H1 (cell line): ENCODE data around the gene MTO1. TPM values are rescaled to one million over a fixed set of nuclear protein-coding genes. Genes with fewer than 3 reads are reported as not detected.

Experiments used
- CTCF ChIA-PET: fragments of 300-600 bp; sonication (Branson Sonifier 250); formaldehyde crosslinking; loops from one replicate; lab custom pipeline; 2021; ENCODE audit not compliant: partially characterized antibody; lab: Charles Lee
- POLR2A ChIA-PET: fragments of 300-600 bp; sonication (Branson Sonifier 250); formaldehyde crosslinking; loops from one replicate; lab custom pipeline; 2021; ENCODE audit warnings: inconsistent platforms; ENCODE audit not compliant: partially characterized antibody; lab: Charles Lee
- DNase-seq, 2 experiments: peaks; one replicate each; pipeline versions ENCODE4 v3.0.0 to v3.0.0-alpha.2; 2010 to 2022; ENCODE audit warnings: low spot score in 2 of 2, low read depth in 1 of 2, mixed read lengths in 1 of 2
- FAIRE-seq: peaks from 2 replicates; lab custom pipeline; 2011; peaks lifted over from hg19 to GRCh38; lab: Jason Lieb, UNC
- H2AFZ ChIP-seq: 2 replicates; pipeline ENCODE4 v1.8.1; 2012; ENCODE audit warnings: low read length, inconsistent platforms
- H2AK5ac ChIP-seq: 2 replicates; pipeline ENCODE4 v1.6.1; 2013; ENCODE audit warnings: low read depth, low read length
- H2BK120ac ChIP-seq: replicated peaks from 2 replicates; pipeline ENCODE3; 2013; ENCODE audit warnings: low read depth, low read length, inconsistent platforms
- H2BK12ac ChIP-seq: 2 replicates; pipeline ENCODE4 v1.6.1; 2013; ENCODE audit warnings: low read depth, low read length
- H2BK15ac ChIP-seq: 2 replicates; pipeline ENCODE4 v1.6.1; 2013; ENCODE audit warnings: low read length
- H2BK20ac ChIP-seq: 2 replicates; pipeline ENCODE4 v1.6.1; 2013; ENCODE audit warnings: low read length
- H2BK5ac ChIP-seq: 2 replicates; pipeline ENCODE4 v1.6.1; 2013; ENCODE audit warnings: low read depth, low read length
- H3K14ac ChIP-seq: 2 replicates; pipeline ENCODE4 v1.6.1; 2013; ENCODE audit warnings: inconsistent platforms; ENCODE audit not compliant: insufficient read length
- H3K18ac ChIP-seq: 2 replicates; pipeline ENCODE4 v1.6.1; 2013; ENCODE audit warnings: low read length; ENCODE audit errors: extremely low read depth
- H3K23ac ChIP-seq: 2 replicates; pipeline ENCODE4 v1.6.1; 2013; ENCODE audit warnings: inconsistent platforms; ENCODE audit not compliant: insufficient read length
- H3K23me2 ChIP-seq: 2 replicates; pipeline ENCODE4 v1.6.1; 2013; ENCODE audit warnings: low read depth, low read length
- H3K27ac ChIP-seq: 2 replicates; pipeline ENCODE4 v1.6.1; 2011; ENCODE audit warnings: low read depth, low read length, inconsistent platforms
- H3K27me3 ChIP-seq, 4 experiments: replicated peaks in 1 of 4; 1 replicate in 1 of 4; 2 replicates in 3 of 4; pipeline versions ENCODE4 v1.6.1 to v1.8.1; 2011 to 2013; ENCODE audit warnings: low read length in 3 of 4, mild to moderate bottlenecking in 3 of 4, inconsistent platforms in 2 of 4, mixed read lengths in 2 of 4, moderate library complexity in 1 of 4; ENCODE audit not compliant: control insufficient read depth in 3 of 4, insufficient read depth in 3 of 4; ENCODE audit errors: extremely low read depth in 1 of 4
- H3K36me3 ChIP-seq, 4 experiments: 2 replicates each; pipeline versions ENCODE4 v1.6.1 to v1.8.1; 2011 to 2013; ENCODE audit warnings: mild to moderate bottlenecking in 4 of 4, low read length in 3 of 4, moderate library complexity in 2 of 4, control low read depth in 1 of 4, inconsistent platforms in 1 of 4; ENCODE audit not compliant: insufficient read depth in 4 of 4, control insufficient read depth in 2 of 4
- H3K4ac ChIP-seq: replicated peaks from 2 replicates; pipeline ENCODE3; 2013; ENCODE audit warnings: low read length, low read depth, mixed read lengths, inconsistent platforms; ENCODE audit not compliant: insufficient read length
- H3K4me1 ChIP-seq, 4 experiments: replicated peaks in 1 of 4; 1 replicate in 1 of 4; 2 replicates in 3 of 4; pipeline versions ENCODE4 v1.6.1 to v1.8.1; 2011 to 2013; ENCODE audit warnings: low read length in 3 of 4, inconsistent platforms in 2 of 4, mixed read lengths in 1 of 4; ENCODE audit not compliant: insufficient read depth in 4 of 4, control insufficient read depth in 3 of 4
- H3K4me2 ChIP-seq, 2 experiments: 2 replicates each; pipeline versions ENCODE4 v1.6.1 to v1.8.1; 2011 to 2013; ENCODE audit warnings: low read depth in 2 of 2, low read length in 2 of 2, control low read depth in 1 of 2, inconsistent platforms in 1 of 2, mild to moderate bottlenecking in 1 of 2; ENCODE audit not compliant: insufficient read depth in 1 of 2
- H3K4me3 ChIP-seq, 4 experiments: fragments of 200-600, 300-600 bp in 1 of 4; sonication (generic), shearing (Covaris generic), sonication (Bioruptor Twin) in 1 of 4; 2 replicates each; pipeline versions ENCODE4 v1.5.1 to v1.8.1; 2011 to 2016; ENCODE audit warnings: low read length in 4 of 4, low read depth in 3 of 4, control low read depth in 2 of 4, inconsistent platforms in 2 of 4, mild to moderate bottlenecking in 2 of 4, mixed read lengths in 1 of 4, moderate library complexity in 1 of 4; ENCODE audit not compliant: insufficient read depth in 2 of 4; ENCODE audit errors: extremely low read depth in 1 of 4
- H3K56ac ChIP-seq: replicated peaks from 2 replicates; pipeline ENCODE3; 2013; ENCODE audit warnings: low read depth, mild to moderate bottlenecking, mixed read lengths, low read length, inconsistent platforms; ENCODE audit not compliant: insufficient read length
- H3K79me1 ChIP-seq: 2 replicates; pipeline ENCODE4 v1.6.1; 2013; ENCODE audit warnings: low read depth, low read length, control low read depth
- H3K79me2 ChIP-seq, 2 experiments: 2 replicates each; pipeline versions ENCODE4 v1.6.1 to v1.8.1; 2012 to 2013; ENCODE audit warnings: low read length in 2 of 2, mild to moderate bottlenecking in 2 of 2, inconsistent platforms in 1 of 2; ENCODE audit not compliant: insufficient read depth in 2 of 2, control insufficient read depth in 1 of 2
- H3K9ac ChIP-seq, 4 experiments: replicated peaks in 1 of 4; 1 replicate in 1 of 4; 2 replicates in 3 of 4; pipeline versions ENCODE4 v1.6.1 to v1.8.1; 2011 to 2013; ENCODE audit warnings: low read depth in 3 of 4, low read length in 3 of 4, control low read depth in 2 of 4, mild to moderate bottlenecking in 2 of 4, moderate library complexity in 2 of 4, inconsistent platforms in 1 of 4; ENCODE audit errors: extremely low read depth in 1 of 4
- H3K9me3 ChIP-seq, 2 experiments: 2 replicates each; pipeline versions ENCODE4 v1.6.1 to v1.8.1; 2012 to 2013; ENCODE audit warnings: mild to moderate bottlenecking in 2 of 2, moderate library complexity in 2 of 2, control low read depth in 1 of 2, inconsistent platforms in 1 of 2, low read depth in 1 of 2, low read length in 1 of 2, mixed read lengths in 1 of 2; ENCODE audit not compliant: insufficient read depth in 2 of 2
- H4K20me1 ChIP-seq, 2 experiments: replicated peaks in 1 of 2; 2 replicates each; pipeline versions ENCODE3 to v1.8.1; 2011 to 2013; ENCODE audit warnings: inconsistent platforms in 2 of 2, low read length in 2 of 2, mild to moderate bottlenecking in 1 of 2; ENCODE audit not compliant: insufficient read depth in 2 of 2, control insufficient read depth in 1 of 2
- H4K5ac ChIP-seq: 2 replicates; pipeline ENCODE4 v1.6.1; 2013; ENCODE audit warnings: low read length, low read depth, mixed read lengths, inconsistent platforms; ENCODE audit not compliant: insufficient read length
- H4K8ac ChIP-seq: 2 replicates; pipeline ENCODE4 v1.8.0; 2013; ENCODE audit warnings: mild to moderate bottlenecking, moderate library complexity, low read length, inconsistent platforms; ENCODE audit not compliant: insufficient read depth; ENCODE audit errors: extremely low read depth
- H4K91ac ChIP-seq: replicated peaks from 2 replicates; pipeline ENCODE3; 2013; ENCODE audit warnings: low read length, mixed read lengths, inconsistent platforms; ENCODE audit not compliant: insufficient read length
- CREB1 ChIP-seq: IDR thresholded peaks from 2 replicates; pipeline ENCODE4 v1.6.1; 2012; ENCODE audit warnings: inconsistent platforms
- CTBP2 ChIP-seq: IDR thresholded peaks from 2 replicates; pipeline ENCODE4 v1.7.0; 2011; ENCODE audit warnings: borderline replicate concordance, mild to moderate bottlenecking, moderate library complexity, mixed read lengths, low read length; ENCODE audit not compliant: insufficient read depth, insufficient read length
- EZH2 ChIP-seq: fragments of 200-600 bp; sonication (generic); IDR thresholded peaks from 2 replicates; pipeline ENCODE4 v1.7.1; 2012; ENCODE audit warnings: low read depth, mild to moderate bottlenecking, moderate library complexity, low read length, inconsistent platforms; ENCODE audit not compliant: severe bottlenecking
- NANOG ChIP-seq: IDR thresholded peaks from 2 replicates; pipeline ENCODE4 v1.6.1; 2011; ENCODE audit warnings: low read length, low read depth, mild to moderate bottlenecking, inconsistent platforms; ENCODE audit not compliant: insufficient read depth, poor library complexity, severe bottlenecking
- SRF ChIP-seq: IDR thresholded peaks from 2 replicates; pipeline ENCODE4 v1.6.1; 2011; ENCODE audit warnings: mild to moderate bottlenecking, low read depth, low read length, moderate library complexity
- WGBS, 2 experiments: shearing (Covaris generic) in 1 of 2; methylation state at CpG; one replicate each; pipeline versions ENCODE4 v1.1.6 to v1.1.7; 2013 to 2015; ENCODE audit warnings: low lambda C conversion rate in 2 of 2, mixed read lengths in 2 of 2, inconsistent platforms in 1 of 2, low coverage in 1 of 2, missing lambda C conversion rate in 1 of 2; ENCODE audit not compliant: insufficient replicate concordance in 2 of 2, insufficient coverage in 1 of 2, insufficient read length in 1 of 2; ENCODE audit errors: extremely low coverage in 1 of 2, missing lambda C conversion rate in 1 of 2; 5-methylcytosine and 5-hydroxymethylcytosine counted together
- polyA plus RNA-seq, 7 experiments: library from polyadenylated mRNA; depleted of rRNA in 3 of 7; stranded (reverse) in 5 of 7; unstranded in 2 of 7; fragments of >200 nt in 5 of 7; fragments of 200-250 nt in 2 of 7; gene quantifications; 1 replicate in 5 of 7; 2 replicates in 1 of 7; 4 replicates in 1 of 7; pipeline versions ENCODE4 v1.2.1 to v1.2.3, GENCODE V29; 2011 to 2013; ENCODE audit warnings: missing spikeins in 2 of 7, mixed read lengths in 2 of 7
- total RNA-seq: library from RNA; stranded (reverse); fragmentation: NEBNext Ultra II Directional; extraction: Animal tissue kit (Norgen Biotek cat#: 25700); gene quantifications from 2 replicates; pipeline ENCODE4 v1.2.1, GENCODE V29; 2021

MTO1 gene
- total and polyA plus RNA-seq, 2 of the 8 experiments (the other 6 are each of a cell fraction or from before 2014, with no cell fraction given) = 20.9 to 31.6 TPM

GRCh38 chr6:73421534-73421933, 40.0 kb upstream of the MTO1 start:
- H4K8ac ChIP-seq = no peak overlapping the region
- H2AK5ac ChIP-seq = no peak overlapping the region
- H4K91ac ChIP-seq = no peak overlapping the region
- no peak overlapping the region for H4K5ac ChIP-seq
- no peak overlapping the region for H3K4me3 ChIP-seq
- POLR2A ChIA-PET = interaction anchor here (0.9 kb wide), 1 partner anchor 11 kb away, joined by 3 read pairs; no protein-coding TSS in a partner anchor
- no peaks in the 10 kb centered on the region for H3K23me2 ChIP-seq
- H3K14ac ChIP-seq = no peak overlapping the region
- no peaks in the 10 kb centered on the region for H3K9me3 ChIP-seq
- no peak for FAIRE-seq
- no peak overlapping the region for H3K18ac ChIP-seq
- H3K79me2 ChIP-seq = no peaks in the 10 kb centered on the region
- H2BK15ac ChIP-seq = no peak overlapping the region
- H2BK5ac ChIP-seq = no peak overlapping the region
- TF ChIP-seq NANOG = no peak
- TF ChIP-seq EZH2 = no peak
- no peak for TF ChIP-seq CTBP2
- TF ChIP-seq SRF = no peak
- TF ChIP-seq CREB1 = no peak
- peaks cover 0 to 5% (median 1%) of the 10 kb centered on the region in 4 experiments; a peak in 2 of 8 replicates for H3K36me3 ChIP-seq
- H3K4ac ChIP-seq = no peak overlapping the region
- DNase-seq = no peak
- H3K56ac ChIP-seq = no peak overlapping the region
- no peaks in the 10 kb centered on the region for H4K20me1 ChIP-seq
- H2BK20ac ChIP-seq = no peak overlapping the region
- H2AFZ ChIP-seq = no peak overlapping the region
- 94% methylated on average over 2 of the region's 2 CpGs; no CpG with 5 or more reads in 1 of the 2 experiments for WGBS, 2 experiments
- H3K4me2 ChIP-seq = no peak overlapping the region
- no peak overlapping the region for H3K9ac ChIP-seq
- H3K4me1 ChIP-seq = no peaks in the 10 kb centered on the region
- CTCF ChIA-PET = interaction anchor here (0.6 kb wide), 1 partner anchor 27 kb away, joined by 3 read pairs; the partner anchor contains the start of gene DDX43
- no peak overlapping the region for H2BK12ac ChIP-seq
- no peak overlapping the region for H3K23ac ChIP-seq
- peaks cover 0 to 1% (median 0%) of the 10 kb centered on the region in 4 experiments; a peak in 1 of 7 replicates for H3K27me3 ChIP-seq
- no peaks in the 10 kb centered on the region for H3K79me1 ChIP-seq
- no peak overlapping the region for H2BK120ac ChIP-seq
- no peak overlapping the region for H3K27ac ChIP-seq
